ENCODE results near the gene TBC1D8. TPM values are rescaled to one million over a fixed set of nuclear protein-coding genes. Genes with fewer than 3 reads are reported as not detected.
A peak's percentile ranks its signal among the peaks of the same experiment; 100 is the strongest.
"Not testable (repeated sequence)": the region's sequence is repeated elsewhere in the genome, so short reads cannot be mapped to it uniquely, and the experiment has no call there.

TBC1D8 gene
- total RNA-seq, result 14.7 and 18.6 TPM in 2 replicates
- polyA plus RNA-seq (2012), result 8.7 TPM

DNA sequence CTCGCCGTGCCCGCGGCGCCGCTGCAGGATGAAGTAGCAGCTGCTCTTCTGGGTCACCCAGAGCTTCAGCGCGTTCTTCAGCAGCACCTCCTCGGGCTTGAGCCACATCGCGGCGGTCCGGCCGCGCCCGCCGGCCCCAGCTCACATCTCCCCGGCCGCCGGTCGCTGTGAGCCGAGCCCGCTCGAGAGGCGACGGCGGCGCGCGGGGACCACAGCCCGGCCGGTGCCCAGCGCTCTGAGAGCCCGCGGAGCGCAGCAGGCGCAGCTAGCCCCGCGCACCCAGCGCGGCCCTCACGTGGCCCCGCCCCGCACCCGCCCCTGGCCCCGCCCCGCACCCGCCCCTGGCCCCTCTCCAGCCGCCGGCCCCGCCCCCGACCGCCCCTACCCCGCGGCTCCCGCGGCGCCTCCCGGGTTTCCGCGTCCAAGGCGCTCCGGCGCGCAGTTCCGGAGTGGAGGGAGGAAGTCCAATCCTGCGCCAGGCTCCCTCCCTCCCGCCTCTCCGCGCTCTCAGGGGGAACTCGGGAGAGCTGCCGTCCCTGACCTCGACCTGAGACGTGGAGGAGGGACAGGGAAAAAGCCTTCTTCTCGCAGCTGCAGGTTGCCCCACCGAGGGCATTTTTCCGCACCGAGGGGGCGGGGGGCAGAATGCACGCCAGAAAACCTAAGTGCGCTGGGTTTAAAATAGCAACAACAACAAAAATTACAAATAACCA lies at the start of gene TBC1D8:
TBC1D8 (minus strand) TSS at position 237 of the 713 bp plus-strand sequence; CDS start at position 108, 129 bp downstream.
- peak; percentile 86 for DNase-seq (ENCODE audit: low read depth)

- no peak for DNase-seq (ENCODE audit: low read depth)
Observed at GRCh38 chr2:101200676-101201075, 49.5 kb upstream of the TBC1D8 start.

- DNase-seq (ENCODE audit: low read depth), result no peak
Observed at GRCh38 chr2:101199251-101199791, 48.1 kb upstream of the TBC1D8 start.

DNA sequence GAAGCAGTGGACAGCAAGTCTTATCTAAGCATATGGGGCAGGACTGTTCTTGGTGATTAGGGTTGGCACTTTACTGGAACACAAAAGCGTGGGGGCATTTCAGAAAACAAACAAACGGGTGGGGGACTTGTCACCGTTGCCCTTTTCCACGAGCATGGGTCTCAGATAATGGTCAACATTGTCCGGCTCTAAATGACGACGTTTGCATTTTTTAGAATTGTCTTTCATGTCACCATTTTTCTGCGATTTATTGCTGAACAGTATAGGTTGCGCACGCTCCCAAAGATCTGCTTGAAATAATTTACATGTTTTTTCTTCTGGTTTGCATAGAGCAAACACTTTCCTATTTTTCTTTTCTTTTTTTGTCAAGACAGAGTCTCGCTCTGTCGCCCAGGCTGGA lies 46.6 kb upstream of the TBC1D8 start:
- DNase-seq (ENCODE audit: low read depth), result no peak

DNA sequence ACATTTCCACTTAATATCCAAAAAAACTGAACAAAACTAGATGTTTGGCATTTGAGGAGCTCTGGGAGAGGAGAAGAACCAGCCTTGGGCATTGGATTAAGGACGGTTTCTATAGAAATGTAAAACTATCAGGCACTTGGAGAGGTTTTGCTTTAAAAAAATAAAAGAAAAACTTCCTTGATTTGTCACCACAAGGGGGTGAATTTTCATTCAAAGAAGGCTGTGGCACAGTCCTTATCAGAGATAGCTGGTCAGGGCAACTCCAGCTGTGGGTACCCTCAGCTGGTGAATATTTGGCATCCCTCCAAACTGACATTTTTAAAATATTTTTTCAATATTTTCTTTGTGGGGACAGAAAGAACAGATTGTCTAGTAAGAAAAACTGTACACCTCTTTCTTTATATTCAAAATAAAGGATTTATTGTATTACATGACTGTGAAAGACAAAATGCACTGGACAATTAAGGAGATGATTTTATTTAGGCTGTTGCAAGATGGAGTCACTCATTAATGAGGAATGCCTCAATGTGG lies 46.1 kb upstream of the TBC1D8 start:
- no peak for DNase-seq (ENCODE audit: low read depth)

DNA sequence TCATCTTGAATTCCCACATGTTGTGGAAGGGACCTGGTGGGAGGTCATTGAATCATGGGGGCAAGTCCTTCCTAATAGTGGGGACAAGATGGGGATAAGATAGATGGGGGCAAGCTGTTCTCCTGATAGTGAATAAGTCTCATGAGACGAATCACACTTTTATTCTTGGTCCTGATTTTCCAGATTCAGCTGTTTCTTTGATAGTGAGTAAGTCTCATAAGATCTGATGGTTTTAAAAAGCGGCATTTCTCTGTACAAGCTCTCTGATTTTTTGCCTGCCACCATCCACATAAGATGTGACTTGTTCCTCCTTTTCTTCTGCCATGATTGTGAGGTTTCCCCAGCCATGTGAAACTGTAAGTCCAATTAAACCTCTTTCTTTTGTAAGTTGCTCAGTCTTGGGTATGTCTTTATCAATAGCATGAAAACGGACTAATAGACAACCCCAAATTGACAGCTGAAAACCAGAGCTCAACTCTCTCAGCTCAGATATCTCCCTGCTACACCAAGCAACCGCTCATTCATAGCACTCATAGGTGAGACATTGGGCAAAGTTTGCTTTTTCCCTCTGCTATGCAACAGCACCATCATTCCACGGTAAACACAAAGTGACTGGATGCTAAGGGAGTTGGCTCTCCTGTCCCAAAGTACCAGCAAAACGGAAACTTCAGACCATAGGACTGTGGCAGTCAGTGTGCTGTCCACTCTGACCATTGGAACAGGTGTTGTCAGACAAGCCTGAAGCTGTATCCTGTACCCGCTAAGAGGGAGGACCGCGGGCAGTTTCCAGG lies 44.9 kb upstream of the TBC1D8 start:
- peak; percentile 80 for DNase-seq (ENCODE audit: low read depth)

DNA sequence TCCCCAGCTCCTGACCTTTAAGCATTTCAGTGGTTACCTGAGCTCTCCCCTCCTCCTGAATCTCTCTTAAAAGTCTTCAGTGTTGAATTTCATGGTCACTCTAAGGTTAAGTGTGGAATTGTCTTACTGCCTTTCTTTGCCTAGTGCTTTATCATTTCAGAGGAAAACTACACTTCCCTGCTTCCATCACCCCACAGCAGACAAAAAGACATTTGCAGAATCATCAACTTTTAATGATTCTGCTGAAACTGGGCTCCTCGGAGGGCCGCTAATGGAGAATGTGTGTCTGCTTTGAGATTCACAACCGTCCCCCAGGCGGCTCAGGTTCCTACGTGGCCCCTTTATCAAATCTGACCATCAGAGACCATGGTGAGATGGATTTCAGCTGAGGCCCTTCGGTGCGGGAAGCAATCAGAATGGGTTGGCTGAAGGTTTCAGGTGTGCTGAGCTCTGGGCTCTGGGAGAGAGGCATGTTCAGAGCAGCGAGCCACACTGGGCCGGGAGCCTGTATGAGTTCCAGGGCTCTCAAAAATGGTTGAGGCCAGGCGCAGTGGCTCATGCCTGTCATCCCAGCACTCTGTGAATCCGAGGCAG lies 41.9 kb upstream of the TBC1D8 start:
- no peak for DNase-seq (ENCODE audit: low read depth)

DNA sequence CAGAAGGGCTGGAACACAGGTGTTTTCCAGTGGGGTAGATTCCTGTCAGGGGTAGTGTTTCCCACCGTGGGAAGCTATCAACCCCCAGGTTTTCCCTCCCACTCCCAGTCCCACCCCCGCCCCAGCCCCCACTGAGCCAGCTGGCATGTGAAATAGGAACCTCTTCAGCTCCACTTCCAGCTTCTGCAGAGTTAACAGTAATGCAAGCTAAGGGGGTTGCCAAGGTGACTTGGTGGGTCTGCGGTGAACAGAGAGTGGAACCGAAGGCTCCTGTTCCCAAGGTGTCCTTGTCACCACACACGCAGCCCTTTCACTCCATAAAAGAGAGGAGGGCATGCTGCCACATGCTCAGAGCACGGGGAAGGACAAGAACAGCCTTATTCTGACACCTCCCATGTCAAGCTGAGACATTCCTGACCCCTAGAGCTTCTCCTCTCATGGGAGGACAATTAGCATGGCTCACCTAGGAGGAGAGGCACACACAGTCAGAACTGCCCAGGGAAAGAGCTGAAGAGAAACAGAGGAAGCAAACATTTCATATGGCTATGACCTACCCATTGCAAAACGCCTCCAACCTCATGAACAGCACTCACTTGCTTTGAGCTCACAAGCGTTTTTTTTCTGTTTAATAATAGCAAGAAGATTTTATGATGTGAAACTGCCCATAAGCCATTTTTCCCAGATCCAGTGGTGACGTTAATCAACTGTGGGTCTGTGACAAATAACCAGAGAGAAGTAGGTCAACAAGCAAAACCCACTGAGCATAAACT lies 39.8 kb upstream of the TBC1D8 start:
- no peak for DNase-seq (ENCODE audit: low read depth)

DNA sequence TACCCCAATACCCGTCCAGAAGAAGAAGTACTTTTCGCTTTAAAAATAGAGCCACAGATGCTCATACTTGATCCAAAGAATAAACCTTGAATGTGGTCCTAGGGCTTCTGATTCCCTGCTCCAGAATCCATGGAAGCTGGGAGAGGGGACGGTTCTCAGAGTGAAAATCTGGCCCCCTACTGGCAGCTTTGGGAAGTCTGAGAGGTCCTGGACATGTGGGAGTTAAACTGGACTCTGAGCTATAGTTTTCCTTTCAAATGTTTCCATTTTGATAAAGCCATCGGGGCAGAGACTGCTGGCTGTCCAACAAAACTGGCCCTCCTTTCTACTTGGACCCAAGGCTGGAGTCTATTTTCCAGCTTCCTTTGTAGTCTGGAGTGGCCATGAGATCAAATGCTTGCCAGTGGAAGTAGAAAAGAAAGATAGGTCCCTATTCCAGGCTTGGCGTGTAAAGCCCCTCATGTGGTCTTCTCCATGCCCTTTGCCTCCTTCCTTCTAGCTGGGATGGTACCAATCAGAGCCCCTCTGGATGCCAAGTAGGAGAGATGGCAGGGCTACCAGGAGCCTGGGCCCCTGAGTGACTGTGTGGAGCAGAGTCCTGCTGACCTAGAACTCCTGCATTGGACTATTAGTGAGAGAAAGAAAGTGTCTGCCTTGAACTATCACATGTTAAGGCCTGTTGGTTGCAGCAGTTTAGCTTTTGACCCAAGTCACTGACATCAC lies 37.7 kb upstream of the TBC1D8 start:
- no peak for DNase-seq (ENCODE audit: low read depth)

DNA sequence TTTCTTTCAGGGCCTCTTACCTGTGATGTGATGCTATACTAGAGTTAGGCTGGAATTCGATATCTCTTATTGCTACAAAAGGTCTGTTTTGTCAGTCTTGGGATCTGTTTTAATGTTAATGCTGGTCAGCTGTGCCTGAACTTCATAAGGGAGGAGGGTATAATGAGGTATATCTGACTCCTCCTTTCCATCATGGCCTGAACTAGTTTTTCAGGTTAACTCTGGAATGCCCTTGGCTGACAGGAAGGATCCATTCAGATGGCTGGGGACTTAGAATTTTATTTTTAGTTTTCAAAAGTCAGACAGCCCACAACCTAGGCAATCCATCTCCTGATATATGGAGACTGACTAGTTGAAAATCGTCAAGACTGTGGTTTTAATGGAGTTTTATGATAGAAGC lies 35.9 kb upstream of the TBC1D8 start:
- DNase-seq (ENCODE audit: low read depth), result no peak

DNA sequence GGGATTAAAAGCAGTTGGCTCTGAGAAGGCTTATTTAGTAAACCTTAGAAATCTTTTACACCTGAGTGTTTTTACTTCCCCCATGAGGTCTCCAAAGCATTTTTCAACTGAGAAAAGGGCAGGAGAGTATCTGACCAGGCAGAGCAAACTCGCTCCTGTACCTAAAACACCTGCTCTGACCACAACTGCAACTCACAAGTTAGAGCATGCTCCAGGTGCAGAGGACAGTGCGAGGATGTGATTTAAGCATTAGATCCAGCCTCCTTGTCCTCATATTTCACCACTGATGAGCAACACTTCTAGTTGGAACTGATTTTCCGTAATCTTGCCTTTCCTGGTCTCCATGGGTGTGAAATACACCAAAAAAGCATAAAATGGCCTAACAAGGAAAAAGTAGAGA lies 34.5 kb upstream of the TBC1D8 start:
- DNase-seq (ENCODE audit: low read depth), result no peak

DNA sequence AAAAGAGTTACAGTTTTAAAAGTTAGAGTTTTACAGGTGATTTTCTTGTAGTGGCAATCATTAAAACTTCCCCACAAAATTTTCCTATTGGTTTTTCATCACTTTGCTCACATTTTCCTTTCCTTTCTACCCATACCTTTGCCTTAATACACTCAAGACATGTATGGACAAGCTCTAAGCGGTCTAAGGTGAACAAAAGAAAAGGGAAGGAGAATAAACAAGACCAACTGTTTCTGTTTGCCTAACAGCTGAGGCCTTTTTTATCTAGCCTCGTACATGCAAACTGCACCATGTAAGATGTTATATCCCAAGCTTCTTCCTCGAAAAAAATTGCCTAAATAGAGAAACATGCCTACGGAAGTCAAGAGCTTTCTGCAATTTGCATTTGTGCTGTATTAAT lies 33.9 kb upstream of the TBC1D8 start:
- DNase-seq (ENCODE audit: low read depth), result no peak

- DNase-seq (ENCODE audit: low read depth), result no peak
Observed at GRCh38 chr2:101179982-101180381, 28.8 kb upstream of the TBC1D8 start.

GRCh38 chr2:101176803-101177202 lies 25.6 kb upstream of the TBC1D8 start:
- DNase-seq (ENCODE audit: low read depth), result no peak

GRCh38 chr2:101175991-101176390 lies 24.8 kb upstream of the TBC1D8 start:
- DNase-seq (ENCODE audit: low read depth), result no peak

- no peak for DNase-seq (ENCODE audit: low read depth)
Observed at GRCh38 chr2:101173707-101174295, 22.6 kb upstream of the TBC1D8 start.

DNA sequence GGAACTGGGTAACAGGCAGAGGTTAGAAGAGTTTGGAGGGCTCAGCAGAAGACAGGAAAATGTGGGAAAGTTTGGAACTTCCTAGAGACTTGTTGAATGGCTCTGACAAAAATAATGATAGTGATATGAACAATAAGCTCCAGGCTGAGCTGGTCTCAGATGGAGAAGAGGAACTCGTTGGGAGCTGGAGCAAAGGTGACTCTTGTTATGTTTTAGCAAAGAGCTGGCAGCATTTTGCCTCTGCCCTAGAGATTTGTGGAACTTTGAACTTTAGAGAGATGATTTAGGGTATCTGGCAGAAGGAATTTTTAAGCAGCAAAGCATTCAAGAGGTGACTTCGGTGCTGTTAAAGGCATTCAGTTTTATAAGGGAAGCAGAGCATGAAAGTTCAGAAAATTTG lies 18.6 kb upstream of the TBC1D8 start:
- not testable (repeated sequence) for DNase-seq (ENCODE audit: low read depth)

DNA sequence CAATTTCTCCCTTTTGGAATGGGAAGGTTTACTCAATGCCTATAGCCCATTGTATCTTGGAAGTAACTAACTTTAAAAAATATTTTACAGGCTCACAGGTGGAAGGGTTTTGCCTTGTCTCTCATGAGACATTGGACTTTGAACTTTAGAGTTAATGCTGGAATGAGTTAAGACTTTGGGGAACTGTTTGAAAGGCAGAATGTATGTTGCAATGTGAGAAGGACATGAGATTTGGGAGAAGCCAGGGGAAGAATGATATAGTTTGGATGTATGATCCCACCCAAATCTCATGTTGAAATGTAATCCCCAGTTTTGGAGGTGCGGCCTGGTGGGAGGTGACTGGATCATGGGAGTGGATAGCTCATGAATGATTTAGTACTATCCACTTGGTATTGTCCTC lies 17.5 kb upstream of the TBC1D8 start:
- DNase-seq (ENCODE audit: low read depth), result no peak

- not testable (repeated sequence) for DNase-seq (ENCODE audit: low read depth)
Observed at GRCh38 chr2:101167532-101167931, 16.4 kb upstream of the TBC1D8 start.

GRCh38 chr2:101164021-101164420 lies 12.8 kb upstream of the TBC1D8 start:
- DNase-seq (ENCODE audit: low read depth), result no peak
